Mammary epithelial cell (primary cell): Measurements from ENCODE around the gene C3orf20.

Experiments used
- CTCF ChIP-seq, 2 donors: IDR thresholded peaks in 1 of 2; conservative IDR thresholded peaks in 1 of 2; 2 replicates each; pipeline ENCODE4 v1.5.1; 2011 to 2012; ENCODE audit warnings: inconsistent platforms in 2 of 2, low read length in 2 of 2, mild to moderate bottlenecking in 2 of 2, control low read depth in 1 of 2, low read depth in 1 of 2; ENCODE audit not compliant: insufficient read depth in 1 of 2; ENCODE audit errors: extremely low read depth in 1 of 2
- EZH2 ChIP-seq: IDR thresholded peaks from 2 replicates; pipeline ENCODE4 v1.6.1; 2012; ENCODE audit warnings: low read length, inconsistent platforms, borderline replicate concordance

GRCh38 chr3:14775563-14775962, 100.6 kb downstream of the C3orf20 start:
- TF ChIP-seq CTCF (conservative IDR thresholded peaks at IDR 0.05 in 1 of 2, IDR thresholded peaks at IDR 0.05 in 1 of 2; ENCODE audit: extremely low read depth in 1 of 2, insufficient read depth in 1 of 2, low read depth in 1 of 2, low read length in 2 of 2) (no peak), EZH2 (no peak)
